SK-N-MC (cell line): ENCODE data around the gene REP15.
"Not testable (repeated sequence)": the region's sequence is repeated elsewhere in the genome, so short reads cannot be mapped to it uniquely, and the experiment has no call there.

Experiments
- EZH2 ChIP-seq: fragments of 200-600 bp; sonication (generic); IDR thresholded peaks from one replicate; pipeline ENCODE4 v1.6.1; 2017; ENCODE audit warnings: antibody characterized with exemption
- POLR2AphosphoS5 ChIP-seq: IDR thresholded peaks from 2 replicates; pipeline ENCODE4 v1.6.1; 2012; ENCODE audit warnings: mild to moderate bottlenecking, low read depth, low read length, borderline replicate concordance

DNA sequence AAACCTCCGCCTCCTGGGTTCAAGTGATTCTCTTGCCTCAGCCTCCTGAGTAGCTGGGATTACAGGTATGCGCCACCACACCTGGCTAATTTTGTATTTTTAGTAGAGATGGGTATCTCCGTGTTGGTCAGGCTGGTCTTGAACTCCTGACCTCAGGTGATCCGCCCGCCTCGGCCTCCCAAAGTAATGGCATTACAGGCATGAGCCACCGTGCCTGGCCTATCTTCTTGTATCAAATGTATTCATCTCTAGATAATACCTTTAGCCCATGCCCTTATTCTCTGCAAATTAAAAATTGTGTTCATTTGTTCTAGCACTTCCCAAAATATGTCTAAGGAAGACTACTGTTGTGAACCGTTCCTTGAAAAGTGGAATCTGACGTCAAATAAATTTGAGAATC, 38.1 kb downstream of the REP15 start:
- TF ChIP-seq EZH2, POLR2AphosphoS5: not testable (repeated sequence)
